NCI-H69 (cell line): Measurements from ENCODE around the gene TCEANC2.
"Not testable (repeated sequence)": the region's sequence is repeated elsewhere in the genome, so short reads cannot be mapped to it uniquely, and the experiment has no call there.

Experiments used
- DNase-seq: peaks from one replicate; lab custom pipeline; 2025; lab: John Stamatoyannopoulos, UW

Gene TCEANC2

DNA sequence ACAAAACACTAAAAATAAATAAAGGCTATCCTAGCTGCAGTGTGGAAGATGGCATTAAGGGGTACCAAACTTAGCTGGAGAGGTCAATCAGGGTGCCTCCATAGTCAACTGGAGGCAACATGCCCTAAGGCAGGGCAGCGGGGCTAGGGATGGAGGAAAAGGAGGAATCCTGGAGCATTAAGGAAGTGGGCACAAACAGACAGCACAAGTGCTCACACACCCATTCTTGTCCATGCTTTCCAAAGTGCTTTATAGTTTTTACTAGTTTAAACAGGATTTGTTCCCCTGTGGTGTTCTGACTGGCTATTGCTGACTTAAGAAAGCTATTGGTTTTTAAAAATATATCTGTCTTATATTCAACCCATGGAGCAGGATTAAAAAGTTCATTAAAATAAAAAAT, 33.3 kb downstream of the TCEANC2 start:
- DNase-seq = no peak

DNA sequence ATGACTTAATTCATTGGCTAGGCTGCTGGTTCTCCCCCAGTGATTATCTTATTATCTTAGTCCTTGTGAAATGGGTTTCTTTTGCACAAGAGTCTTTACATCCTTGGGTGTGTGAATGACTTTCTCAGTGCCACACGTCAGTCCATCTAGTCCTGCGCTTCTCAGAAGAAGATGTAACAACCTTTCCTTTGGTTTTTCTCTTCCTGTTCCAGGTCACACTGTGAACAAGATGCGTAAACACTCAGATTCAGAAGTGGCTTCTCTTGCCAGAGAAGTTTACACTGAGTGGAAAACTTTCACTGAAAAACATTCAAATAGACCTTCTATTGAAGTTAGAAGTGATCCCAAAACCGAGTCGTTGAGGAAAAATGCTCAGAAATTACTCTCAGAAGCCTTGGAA, 35.0 kb downstream of the TCEANC2 start:
- no peak for DNase-seq

DNA sequence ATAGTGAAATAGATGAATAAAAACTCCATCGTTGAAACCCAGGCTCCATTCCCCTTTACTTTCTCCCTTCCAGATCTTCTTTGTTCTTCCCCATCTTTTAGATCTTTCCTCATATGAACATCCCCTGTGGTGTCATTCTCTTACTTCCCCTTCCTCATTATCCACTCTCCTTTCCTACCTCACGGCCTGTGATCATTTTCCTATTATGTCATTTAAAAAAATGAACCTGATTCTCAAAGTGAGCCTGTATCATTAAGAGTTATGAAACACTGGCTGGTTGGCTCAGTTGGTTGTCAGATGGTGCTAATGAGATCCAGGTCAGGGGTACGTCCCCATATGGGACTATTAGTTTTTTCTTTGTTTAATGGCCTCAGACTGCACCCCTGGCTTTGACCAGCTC, 38.3 kb downstream of the TCEANC2 start:
- no peak for DNase-seq

DNA sequence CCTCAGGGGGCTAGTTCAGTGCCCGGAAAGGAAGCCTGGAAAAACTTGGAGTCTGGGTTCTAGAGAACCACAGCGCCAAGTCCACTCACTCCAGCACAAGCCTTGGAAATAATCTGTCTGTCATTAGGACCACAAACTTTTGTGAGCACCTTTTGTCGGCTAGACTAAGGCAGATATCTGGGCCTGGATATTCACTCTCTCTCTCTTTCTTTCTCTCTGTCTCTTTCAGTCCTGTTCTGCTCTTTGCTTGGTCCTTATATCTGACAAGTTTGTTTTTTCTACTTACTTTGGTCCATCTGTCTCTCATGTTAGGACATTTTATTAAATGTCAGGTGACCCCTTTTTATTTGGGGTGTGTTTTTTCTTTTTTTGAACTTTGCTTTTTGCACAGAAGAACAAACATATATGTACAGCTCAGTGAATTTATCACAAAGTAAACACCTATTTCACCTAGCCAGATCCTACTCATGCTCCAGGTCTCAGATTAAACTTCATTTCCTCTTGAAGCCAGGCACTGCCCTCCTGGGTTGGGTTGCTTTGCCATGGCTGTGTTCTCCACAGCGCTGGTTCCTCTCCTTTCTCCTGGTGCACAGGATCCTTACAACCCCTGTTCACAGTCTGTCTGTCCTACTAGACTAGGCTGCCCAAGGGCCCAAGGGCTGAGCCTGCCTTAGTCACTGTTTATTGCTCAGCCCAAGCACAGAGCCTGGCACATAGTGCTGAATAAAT, 40.8 kb downstream of the TCEANC2 start:
- no peak for DNase-seq

DNA sequence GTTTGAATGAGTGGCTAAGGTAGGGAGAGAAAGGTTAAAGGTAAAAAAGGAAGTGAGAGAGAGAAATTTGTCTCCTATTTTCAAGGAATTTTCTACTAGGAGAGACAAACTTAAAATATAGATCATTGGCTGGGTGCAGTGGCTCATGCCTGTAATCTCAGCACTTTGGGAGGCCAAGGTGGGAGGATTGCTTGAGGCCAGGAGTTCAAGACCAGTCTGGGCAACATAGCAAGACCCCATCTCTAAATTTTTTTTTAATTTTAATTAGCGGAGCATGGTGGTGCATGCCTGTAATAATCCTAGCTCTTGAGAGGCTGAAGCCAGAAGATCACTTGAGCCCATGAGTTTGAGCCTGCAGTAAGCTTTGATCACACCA, 41.3 kb downstream of the TCEANC2 start:
- not testable (repeated sequence) for DNase-seq

DNA sequence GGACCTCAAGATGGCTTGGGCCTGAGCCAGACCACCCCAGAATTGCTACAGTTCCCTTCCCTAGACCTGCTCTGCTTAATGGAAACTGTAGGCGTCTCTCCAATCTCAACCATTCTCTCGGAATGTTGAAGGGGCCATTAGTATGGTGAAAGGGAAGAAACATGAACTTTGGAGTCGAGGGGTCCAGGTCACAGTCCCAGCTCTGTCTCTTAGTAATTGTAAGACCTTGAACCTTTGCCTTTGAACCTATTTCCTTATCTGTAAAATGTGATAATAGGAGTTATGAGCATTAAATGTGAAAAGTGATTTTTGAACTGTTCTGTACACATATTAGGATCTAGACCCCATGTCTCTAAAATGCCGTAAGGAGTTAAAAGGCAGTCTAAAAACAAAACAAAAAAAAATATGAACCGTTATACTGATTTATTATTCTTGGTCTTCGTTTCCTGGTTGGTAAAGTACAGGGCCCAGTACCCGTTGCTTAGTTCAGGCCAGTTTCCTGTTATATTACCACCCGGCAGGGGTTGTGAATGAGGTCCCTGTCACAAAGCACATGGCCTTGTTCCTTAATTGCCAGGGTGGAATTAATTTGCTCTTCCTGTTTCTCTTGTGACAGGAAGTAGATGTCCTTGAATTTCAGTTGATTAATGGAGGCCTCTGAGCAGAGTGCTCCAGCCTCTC, 42.3 kb downstream of the TCEANC2 start:
- DNase-seq = peak; percentile 79

DNA sequence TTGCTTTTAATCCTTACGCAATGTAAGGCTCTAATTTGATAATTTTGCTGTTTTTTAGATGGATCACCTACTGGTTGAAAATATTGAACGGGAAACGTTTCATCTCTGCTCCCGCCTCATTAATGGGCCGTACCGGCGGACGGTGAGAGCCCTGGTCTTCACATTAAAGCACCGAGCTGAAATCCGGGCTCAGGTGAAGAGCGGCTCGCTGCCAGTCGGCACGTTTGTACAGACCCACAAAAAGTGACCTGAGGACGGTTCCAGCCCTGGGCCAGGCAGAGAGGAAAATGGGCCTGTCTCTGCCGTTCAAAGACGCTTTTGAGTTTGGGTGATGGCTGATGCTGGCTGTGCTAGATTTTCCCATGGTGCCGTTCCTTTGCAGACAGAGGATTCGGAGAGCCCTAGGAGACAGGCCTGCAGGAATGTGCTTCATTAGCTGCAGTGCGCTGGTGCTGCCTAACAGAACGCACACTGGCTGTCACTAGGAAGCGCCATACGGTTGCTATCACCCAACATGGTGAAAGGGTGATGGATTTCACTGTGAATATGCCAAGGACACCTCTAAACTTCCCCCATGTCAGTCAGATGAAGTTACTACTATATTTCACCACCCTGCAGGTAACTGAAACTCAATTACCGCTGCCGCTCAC, 42.9 kb downstream of the TCEANC2 start:
- no peak for DNase-seq

DNA sequence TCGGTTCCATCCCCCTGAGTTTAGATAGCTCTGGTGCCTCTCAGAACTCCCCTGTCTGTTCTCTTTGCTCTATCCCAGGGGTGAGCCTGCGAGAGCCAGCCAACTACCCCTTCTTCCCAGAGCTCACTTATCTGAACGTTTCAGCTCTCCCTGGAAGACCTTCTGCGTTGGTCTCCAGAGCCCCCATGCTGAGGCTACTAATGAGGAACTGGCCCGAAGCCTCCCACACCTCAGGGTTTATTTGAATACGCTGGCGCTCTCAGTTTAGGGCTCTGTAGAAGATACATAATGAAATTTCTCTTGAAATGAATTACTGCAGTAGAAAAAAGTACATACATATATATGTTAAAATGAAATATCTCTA, 43.5 kb downstream of the TCEANC2 start:
- DNase-seq = no peak

DNA sequence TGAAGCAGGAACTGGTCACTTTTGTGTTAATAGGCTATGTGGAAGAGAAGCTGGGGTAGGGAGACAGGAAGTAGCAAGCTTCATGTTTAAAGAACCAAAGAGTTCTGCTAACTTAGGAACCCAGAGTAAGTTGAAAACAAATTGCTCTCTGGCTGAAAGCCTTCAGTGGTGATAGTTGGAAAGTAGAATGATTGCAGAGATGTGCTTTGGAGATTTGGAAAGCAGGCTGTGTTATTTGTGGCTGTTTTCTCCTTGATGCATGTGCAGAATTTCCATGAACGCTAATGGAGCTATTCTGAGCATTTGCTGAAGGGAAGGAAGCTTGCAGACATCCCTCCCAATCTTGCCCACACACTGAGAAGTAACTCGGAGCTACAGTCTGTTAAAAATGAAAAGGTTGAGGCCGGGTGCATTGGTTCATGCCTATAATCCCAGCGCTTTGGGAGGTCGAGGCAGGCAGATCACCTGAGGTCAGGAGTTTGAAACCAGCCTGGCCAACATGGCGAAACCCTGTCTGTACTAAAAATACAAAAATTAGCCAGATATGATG, 45.7 kb downstream of the TCEANC2 start:
- no peak for DNase-seq

DNA sequence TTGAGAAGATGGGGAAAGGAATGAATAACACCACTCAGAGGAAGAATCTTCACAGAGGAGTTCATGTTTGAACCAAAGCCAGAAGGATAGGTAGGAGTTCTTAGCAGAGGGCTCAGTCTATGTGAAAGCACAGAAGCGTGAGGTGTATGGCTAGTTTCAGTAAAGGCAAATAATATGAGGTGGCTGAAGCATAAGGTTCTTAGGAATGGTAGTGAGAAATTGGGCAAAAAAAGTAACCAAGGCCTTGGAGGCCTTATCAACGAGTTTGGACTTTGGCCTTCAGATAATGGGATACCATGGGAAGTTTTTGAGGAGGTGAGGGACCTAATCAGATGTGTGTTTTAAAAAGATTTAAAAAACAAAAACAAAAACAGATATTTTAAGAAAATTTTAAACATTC, 47.1 kb downstream of the TCEANC2 start:
- DNase-seq = no peak

DNA sequence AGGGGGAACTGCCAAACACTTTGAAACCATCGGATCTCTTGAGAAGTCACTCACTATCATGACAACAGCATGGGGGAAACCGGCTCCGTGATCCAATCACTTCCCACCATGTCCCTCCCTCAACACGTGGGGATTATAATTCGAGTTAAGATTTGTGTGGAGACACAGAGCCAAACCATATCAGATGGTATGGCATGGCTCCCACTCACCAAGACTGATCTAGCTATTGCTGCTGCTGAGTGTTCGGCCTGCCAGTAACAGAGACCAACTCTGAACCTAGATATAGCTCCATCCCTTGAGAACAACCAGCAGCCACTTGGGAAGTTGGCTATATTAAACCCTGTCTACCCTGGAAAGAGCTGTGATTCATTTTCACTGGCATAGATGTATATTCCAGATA, 50.0 kb downstream of the TCEANC2 start:
- DNase-seq = no peak

DNA sequence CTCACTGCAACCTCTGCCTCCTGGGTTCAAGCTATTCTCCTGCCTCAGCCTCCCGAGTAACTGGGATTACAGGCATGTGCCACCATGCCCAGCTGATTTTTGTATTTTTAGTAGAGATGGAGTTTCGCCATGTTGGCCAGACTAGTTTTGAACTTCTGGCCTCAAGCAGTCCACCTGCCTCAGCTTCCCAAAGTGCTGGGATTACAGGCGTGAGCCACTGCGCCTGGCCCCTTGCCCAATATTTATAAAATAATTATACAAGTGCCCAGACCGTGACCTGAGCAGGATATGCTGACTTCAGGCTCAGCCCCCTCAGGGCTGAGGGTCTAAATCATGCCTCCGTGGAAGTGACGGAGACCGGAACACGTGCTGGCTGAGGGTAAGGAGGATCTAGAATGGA, 51.2 kb downstream of the TCEANC2 start:
- DNase-seq = not testable (repeated sequence)

DNA sequence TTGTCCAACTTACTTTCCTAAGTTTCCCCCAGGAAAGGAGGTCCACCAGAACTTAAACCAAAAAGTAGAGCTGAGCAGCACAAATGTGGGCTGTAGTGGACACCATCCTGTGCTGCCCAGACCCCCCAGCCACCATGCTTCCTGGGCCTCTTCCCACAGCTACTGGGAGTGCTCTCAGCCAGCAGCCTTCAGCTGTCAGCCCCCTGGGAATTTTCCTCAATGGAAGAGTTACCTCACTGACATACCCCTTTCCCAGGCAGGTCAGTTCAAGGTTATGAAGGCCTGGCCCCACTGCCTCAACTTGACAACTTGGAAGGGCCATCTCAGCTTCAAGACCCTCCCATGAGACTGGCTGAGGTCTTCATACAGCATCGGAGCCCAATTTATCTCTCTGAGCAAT, 51.7 kb downstream of the TCEANC2 start:
- no peak for DNase-seq

DNA sequence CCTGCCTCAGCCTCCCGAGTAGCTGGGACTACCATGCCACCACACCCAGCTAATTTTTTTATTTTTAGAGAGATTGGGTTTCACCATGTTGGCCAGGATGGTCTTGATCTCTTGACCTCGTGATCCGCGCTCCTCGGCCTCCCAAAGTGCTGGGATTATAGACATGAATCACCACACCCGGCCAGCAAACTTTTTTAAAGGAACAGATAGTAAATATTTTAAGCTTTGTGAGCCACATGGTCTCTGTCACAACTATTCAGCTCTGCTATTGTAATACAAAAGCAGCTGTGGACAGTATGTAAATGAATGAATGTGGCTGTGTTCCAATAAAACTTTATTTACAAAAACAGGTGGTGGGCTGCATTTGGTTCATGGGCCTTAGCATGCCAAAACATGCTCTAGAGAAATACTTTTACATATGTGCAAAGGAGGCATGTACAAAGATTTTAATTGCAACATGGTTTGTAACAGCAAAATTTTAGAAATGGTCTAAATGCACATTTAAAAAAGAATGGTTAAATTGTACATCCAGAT, 52.4 kb downstream of the TCEANC2 start:
- no peak for DNase-seq

DNA sequence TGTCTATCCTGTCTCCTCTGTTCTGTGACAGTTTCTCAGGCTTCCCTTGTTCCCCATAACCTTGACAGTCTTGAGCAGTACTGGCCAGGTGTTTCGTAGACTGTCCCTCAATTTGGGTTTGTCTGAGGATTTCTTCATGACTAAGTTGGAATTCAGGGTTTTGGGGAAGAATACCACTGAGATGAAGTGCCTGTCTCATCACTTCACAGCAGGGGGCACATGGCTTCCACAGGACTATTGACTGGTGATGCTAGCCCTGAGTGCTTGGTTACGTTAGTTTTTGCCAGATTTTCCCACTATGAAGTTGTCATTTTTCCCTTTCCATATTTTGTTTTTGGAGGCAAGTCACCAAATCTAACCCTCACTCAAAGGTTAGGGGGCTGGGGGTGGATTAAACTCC, 53.7 kb downstream of the TCEANC2 start:
- DNase-seq = no peak

DNA sequence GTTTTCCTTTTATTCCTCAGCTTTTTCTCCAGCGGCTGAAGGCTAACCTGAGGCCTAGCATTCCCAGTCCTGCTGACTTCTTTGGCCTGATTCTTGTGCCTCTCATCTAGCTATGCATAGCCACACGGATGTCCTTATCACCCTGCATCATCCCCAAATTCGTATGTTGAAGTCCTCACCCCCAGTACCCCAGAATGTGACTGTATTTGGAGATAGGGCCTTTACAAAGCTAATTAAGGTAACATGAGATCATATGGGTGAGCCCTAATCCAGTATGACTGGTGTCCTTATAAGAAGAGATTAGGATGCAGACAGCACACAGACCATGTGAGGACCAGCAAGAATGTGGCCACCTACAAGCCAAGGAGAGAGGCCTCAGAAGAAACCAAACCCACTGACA, 54.7 kb downstream of the TCEANC2 start:
- no peak for DNase-seq

DNA sequence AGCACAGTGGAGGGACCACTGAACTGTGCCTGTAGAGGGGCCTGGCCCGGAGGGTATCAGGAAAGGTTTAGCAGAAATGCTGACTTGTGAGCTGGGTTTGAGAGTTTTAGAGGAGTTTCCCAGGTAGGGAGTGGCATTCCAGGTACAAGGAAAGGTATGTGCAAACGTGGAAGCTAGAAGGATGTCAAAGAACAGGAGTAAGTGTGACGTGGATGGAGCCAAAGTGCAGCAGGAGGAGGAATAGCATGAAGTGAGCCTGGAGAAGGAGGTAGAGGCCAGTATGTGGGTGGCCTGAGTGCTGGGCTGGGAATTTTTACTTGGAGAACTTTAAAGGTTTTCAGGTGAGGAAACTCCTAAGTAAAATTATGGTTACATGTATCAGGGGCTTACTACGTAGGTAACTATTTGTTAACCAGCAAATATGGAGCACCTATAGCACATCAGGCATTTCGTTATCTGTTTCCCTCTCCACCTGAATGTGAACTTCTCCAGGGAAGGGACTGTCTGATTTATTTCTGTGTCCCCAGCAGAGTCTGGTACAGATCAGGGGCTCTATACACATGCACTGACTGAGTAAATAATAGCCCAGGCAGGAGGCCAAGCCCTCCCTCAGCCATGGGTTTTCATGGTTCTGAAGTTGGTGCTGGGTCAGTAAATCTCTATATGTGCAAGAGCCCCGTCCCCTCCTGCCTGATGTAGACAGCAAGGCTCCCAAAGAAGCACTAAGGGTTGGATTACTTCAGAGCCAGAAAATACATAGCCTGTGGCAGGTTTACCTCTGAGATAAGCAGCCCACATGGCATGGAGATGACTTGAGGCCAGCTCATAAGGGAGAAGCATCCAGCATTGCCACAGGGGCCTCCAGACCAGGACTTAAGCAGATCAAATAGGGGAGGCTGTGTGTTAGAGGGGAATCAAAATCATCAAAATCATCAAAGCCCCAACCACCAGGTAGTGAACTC, 56.0 kb downstream of the TCEANC2 start:
- DNase-seq = no peak

DNA sequence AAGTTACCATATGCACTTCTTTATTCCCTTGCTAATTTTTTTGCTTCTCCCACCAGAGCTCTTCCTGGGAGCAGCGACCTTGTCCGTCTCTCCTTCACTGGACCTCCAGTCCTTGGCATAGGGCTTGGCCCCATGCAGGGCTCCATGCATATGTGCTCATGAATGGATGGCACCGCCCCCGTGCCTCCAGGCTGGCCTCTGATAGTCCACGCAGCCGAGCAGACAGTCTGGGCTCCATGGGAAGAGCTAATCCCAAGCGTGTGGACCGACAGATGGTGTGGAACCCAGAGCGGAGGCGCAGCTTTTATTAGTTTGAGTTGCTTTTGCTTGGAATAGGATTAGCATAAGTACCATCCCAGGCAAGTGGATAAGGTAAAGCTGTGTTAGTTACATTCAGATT, 57.6 kb downstream of the TCEANC2 start:
- peak; percentile 62 for DNase-seq

DNA sequence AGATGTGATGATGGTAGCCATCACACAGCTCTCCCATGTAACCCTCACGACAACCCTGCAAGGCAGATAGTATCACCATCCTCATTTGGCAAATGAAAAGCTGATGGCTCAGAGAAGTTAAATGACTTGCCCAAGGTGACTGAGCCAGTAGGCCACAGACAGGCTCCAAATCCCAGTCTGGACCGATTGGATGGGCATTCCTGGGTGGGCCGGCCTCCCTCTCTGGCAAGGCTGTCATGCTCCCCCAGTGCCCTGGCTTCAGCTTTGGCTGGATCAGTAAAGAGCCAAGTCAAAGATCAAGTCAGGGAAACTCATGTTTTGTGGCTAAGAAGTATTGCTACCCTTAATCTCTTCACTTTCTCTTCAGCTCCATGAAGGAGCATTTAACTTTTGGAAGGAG, 58.2 kb downstream of the TCEANC2 start:
- no peak for DNase-seq

DNA sequence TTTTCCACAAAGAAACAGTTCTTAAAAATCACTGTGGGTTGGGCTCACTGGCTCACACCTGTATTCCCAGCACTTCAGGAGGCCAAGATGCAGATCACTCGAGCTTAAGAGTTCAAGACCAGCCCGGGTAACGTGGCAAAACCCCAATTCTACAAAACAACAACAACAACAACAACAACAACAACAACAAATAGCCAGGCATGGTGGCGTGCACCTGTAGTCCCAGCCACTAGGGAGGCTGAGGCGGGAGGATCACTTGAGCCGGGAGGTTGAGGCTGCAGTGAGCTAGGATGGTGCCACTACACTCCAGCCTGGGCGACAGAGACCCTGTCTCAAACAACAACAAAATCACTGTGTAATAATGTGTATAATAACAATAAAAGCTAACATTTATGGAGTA, 58.6 kb downstream of the TCEANC2 start:
- no peak for DNase-seq

DNA sequence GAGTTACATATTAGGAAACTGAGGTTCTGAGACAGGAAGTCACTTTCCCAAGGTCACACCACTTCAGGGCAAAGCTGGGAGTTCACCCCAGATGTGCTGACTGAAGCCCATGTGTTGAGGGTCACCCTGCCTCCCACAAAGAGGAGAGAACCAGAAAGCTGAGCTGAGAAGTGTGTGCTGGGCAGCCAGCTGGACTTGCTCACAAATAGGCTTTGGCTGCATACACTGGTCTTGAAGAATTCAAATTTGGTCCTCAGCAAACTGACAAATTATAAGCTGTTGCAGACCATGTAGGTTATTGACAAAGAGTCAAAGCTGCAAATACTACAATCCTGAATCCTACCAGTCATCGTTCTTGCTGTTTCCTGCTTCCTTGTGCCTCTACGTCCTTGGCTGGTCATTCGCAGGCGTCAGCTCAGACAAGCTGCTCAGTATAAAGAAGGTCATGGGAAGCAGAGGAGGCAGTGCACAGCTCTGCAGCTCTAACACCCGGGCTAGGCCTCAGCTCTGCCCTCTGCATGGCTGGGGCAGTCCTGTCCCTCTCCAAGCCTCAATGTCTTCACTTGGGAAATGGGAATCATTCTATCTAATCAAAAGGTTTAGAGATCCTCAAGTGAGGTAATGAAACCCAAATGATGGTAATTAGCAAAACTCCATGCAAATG, 59.4 kb downstream of the TCEANC2 start:
- DNase-seq = no peak
